22Rv1 (cell line): ENCODE results near the gene VPS8.

Source experiments
- H3K27ac ChIP-seq: fragments of 450-650 bp; 2 replicates; pipeline ENCODE4 v1.5.1; 2017
- CTCF ChIP-seq: fragments of 450-650 bp; IDR thresholded peaks from 2 replicates; pipeline ENCODE4 v1.5.1; 2017; ENCODE audit warnings: mild to moderate bottlenecking
- ZFX ChIP-seq: fragments of 450-650 bp; IDR thresholded peaks from 2 replicates; pipeline ENCODE4 v1.6.1; 2017; ENCODE audit warnings: antibody characterized with exemption, borderline replicate concordance

Gene VPS8

GRCh38 chr3:184842433-184842832 is 30.5 kb downstream of the VPS8 start:
- TF ChIP-seq ZFX (no peak), CTCF (no peak)
- no peak overlapping the region for H3K27ac ChIP-seq

DNA sequence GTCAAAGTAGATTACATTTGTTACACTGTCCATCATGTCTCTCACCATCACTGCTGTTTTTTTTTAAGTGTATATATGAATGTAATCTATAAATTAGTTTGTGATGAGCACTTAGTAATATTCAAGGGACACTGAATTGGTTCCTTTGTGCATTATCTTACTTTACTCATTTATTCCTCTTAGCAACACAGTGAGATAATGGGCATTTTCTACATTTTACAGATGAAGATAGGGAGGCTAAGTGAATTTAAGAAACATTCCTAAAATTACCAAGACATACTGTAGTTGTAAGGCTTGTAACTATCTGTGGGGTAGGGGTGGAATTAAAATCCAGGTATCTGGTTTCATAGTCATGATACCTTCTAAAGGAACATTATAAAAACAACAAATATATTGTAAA is 33.9 kb downstream of the VPS8 start:
- no peak for TF ChIP-seq CTCF
- no peak for TF ChIP-seq ZFX

GRCh38 chr3:184846496-184846895 is 34.5 kb downstream of the VPS8 start:
- H3K27ac ChIP-seq, result no peak overlapping the region
- no peak for TF ChIP-seq CTCF
- no peak for TF ChIP-seq ZFX

More for the DNA sequence above, 33.9 kb downstream of the VPS8 start:
- H3K27ac ChIP-seq, result no peak overlapping the region

DNA sequence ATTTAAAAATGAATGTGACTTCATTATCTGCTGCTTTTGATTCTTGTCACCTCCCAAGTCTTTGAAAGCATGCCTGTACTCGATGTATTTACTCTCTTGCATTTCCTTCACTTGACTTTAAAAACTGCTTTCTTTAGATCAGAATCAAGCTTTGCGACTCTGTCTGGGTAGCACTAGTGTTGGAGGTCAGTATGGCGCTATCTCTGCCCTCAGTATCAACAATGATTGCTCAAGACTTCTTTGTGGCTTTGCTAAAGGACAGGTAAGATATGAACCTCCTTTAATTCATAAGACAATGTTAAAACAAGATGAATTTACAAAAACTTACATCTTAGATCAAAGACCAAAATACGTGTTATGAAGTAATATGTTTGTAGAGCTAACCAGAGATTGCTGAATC is 37.0 kb downstream of the VPS8 start:
- H3K27ac ChIP-seq, result no peak overlapping the region
- TF ChIP-seq ZFX, result no peak
- TF ChIP-seq CTCF, result no peak

DNA sequence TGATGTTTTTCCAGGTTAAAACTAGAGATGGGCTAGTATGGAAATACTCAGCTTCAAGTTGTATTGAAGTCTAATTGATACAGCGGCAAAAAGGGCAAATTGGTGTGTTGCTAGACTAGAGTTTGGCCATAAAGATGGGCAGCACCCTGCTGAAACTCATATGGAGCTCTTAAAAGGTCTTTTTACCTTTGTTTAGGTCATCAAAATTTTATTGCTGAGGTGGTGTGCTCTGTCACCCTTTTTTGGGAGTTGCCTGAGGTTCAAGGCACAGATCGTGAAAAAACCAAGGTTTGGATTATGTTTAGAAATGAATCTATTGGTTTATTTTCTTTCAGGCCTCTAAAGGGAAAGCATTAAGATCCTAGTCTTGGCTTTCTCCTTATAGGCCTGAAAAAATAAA is 38.2 kb downstream of the VPS8 start:
- no peak overlapping the region for H3K27ac ChIP-seq
- no peak for TF ChIP-seq ZFX
- no peak for TF ChIP-seq CTCF

DNA sequence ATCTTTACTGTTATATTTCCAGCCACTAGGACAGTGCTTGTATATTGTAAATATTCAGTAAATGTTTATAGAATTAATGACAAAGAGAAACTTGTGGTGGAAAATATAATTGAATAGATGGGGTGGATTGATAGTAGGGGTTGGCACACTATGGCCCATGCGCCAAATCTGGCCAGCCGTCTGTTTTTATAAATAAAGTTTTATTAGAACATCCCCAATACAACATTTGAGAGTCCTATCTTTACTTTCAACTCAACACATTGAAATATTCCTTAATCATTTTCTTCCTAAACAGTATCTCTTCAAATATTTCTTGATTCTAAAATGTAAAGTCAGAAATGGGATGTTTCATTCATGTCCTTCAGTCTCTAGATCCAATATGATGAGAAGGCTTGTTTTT is 45.1 kb downstream of the VPS8 start:
- H3K27ac ChIP-seq, result no peak overlapping the region
- TF ChIP-seq ZFX, result no peak
- no peak for TF ChIP-seq CTCF

DNA sequence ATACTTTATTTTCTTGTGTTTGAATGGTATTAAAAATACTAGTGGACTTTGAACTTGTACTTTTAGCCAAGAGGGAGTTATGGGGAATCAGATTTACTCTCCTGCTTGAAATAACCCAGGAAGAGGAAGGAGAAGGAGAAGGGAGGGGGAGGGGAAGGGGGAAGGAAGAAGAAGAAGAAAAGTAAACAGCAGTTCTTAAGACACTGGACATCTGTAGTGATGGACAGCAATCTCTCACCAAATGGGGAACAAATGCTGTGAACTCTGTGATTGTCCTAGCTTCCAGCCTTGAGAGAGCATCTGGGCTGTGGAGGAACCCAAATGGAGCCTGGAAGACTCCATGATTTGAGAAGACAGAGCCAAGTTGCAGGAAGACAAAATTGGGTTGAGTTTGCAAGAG is 52.0 kb downstream of the VPS8 start:
- TF ChIP-seq ZFX (no peak), CTCF (no peak)
- H3K27ac ChIP-seq, result no peak overlapping the region
